Peyer's patch (tissue), 4 donors: ENCODE data around the gene SPATA9.

Source experiments
- CTCF ChIP-seq, 6 experiments: fragments of 450-650 bp in 4 of 6; fragments of 200-600 bp in 2 of 6; sonication (generic) in 1 of 6; IDR thresholded peaks; one replicate each; pipeline ENCODE4 v1.5.1; 2017 to 2019; ENCODE audit warnings: antibody characterized with exemption in 6 of 6, mild to moderate bottlenecking in 3 of 6, moderate library complexity in 1 of 6
- POLR2A ChIP-seq, 2 donors: fragments of 450-650 bp; IDR thresholded peaks; one replicate each; pipeline ENCODE4 v1.5.1; 2017; ENCODE audit warnings: antibody characterized with exemption in 2 of 2, mild to moderate bottlenecking in 2 of 2, moderate library complexity in 2 of 2

GRCh38 chr5:95613514-95613913, 69.3 kb downstream of the SPATA9 start:
- TF ChIP-seq POLR2A (IDR thresholded peaks at IDR 0.05) (no peak), CTCF (IDR thresholded peaks at IDR 0.05) (no peak)
